HG02798 (cell line): ENCODE measurements around the gene ARPIN.
A peak's percentile ranks its signal among the peaks of the same experiment; 100 is the strongest.
"Not testable (repeated sequence)": the region's sequence is repeated elsewhere in the genome, so short reads cannot be mapped to it uniquely, and the experiment has no call there.

Experiments used
- ATAC-seq: cut with Tn5 transposase; IDR thresholded peaks from one replicate; pipeline ENCODE4 v1.9.1; 2021; ENCODE audit warnings: mild to moderate bottlenecking; ENCODE audit not compliant: unreplicated experiment, poor library complexity

The ARPIN gene

GRCh38 chr15:89880727-89881126, 32.0 kb downstream of the ARPIN start:
- ATAC-seq: no peak

GRCh38 chr15:89878323-89878722, 34.4 kb downstream of the ARPIN start:
- ATAC-seq: no peak

GRCh38 chr15:89877083-89877425, 35.7 kb downstream of the ARPIN start:
- ATAC-seq: no peak

- ATAC-seq: no peak
Measured at GRCh38 chr15:89876396-89877082, 36.2 kb downstream of the ARPIN start.

GRCh38 chr15:89875741-89876140, 37.0 kb downstream of the ARPIN start:
- ATAC-seq: no peak

- ATAC-seq: peak; percentile 78
Measured at GRCh38 chr15:89874926-89875564, 37.7 kb downstream of the ARPIN start.

GRCh38 chr15:89870688-89871288, 42.0 kb downstream of the ARPIN start:
- no peak for ATAC-seq

GRCh38 chr15:89870006-89870405, 42.7 kb downstream of the ARPIN start:
- no peak for ATAC-seq

GRCh38 chr15:89869490-89869889, 43.3 kb downstream of the ARPIN start:
- ATAC-seq: not testable (repeated sequence)

- ATAC-seq: no peak
Measured at GRCh38 chr15:89864958-89865739, 47.6 kb downstream of the ARPIN start.

GRCh38 chr15:89863918-89864317, 48.8 kb downstream of the ARPIN start:
- no peak for ATAC-seq

- no peak for ATAC-seq
Measured at GRCh38 chr15:89860891-89861290, 51.9 kb downstream of the ARPIN start.

GRCh38 chr15:89860431-89860830, 52.3 kb downstream of the ARPIN start:
- no peak for ATAC-seq

- ATAC-seq: no peak
Measured at GRCh38 chr15:89858661-89859458, 53.9 kb downstream of the ARPIN start.

- ATAC-seq: no peak
Measured at GRCh38 chr15:89857673-89858072, 55.1 kb downstream of the ARPIN start.

GRCh38 chr15:89855948-89856347, 56.8 kb downstream of the ARPIN start:
- ATAC-seq: no peak

- not testable (repeated sequence) for ATAC-seq
Measured at GRCh38 chr15:89854863-89855262, 57.9 kb downstream of the ARPIN start.

- ATAC-seq: no peak
Measured at GRCh38 chr15:89852342-89852995, 60.3 kb downstream of the ARPIN start.

GRCh38 chr15:89851673-89852341, 60.9 kb downstream of the ARPIN start:
- peak; percentile 54 for ATAC-seq
